Transverse colon (tissue), 4 donors: ENCODE results near the gene FILIP1L. TPM values are rescaled to one million over a fixed set of nuclear protein-coding genes. Genes with fewer than 3 reads are reported as not detected.
A peak's percentile ranks its signal among the peaks of the same experiment; 100 is the strongest.

ENCODE experiments used
- DNase-seq: peaks from one replicate; pipeline ENCODE4 v3.0.0-alpha.2; 2019
- H3K27ac ChIP-seq, 4 donors: fragments of 200-600 bp; sonication (generic); 2 replicates each; pipeline ENCODE4 v1.5.1; 2016 to 2018; ENCODE audit warnings: inconsistent platforms in 4 of 4
- H3K27me3 ChIP-seq: fragments of 200-600 bp; sonication (generic); 2 replicates; pipeline ENCODE4 v1.5.1; 2017; ENCODE audit warnings: inconsistent platforms
- H3K36me3 ChIP-seq, 4 donors: fragments of 200-600 bp; sonication (generic); 2 replicates each; pipeline ENCODE4 v1.5.1; 2017 to 2019; ENCODE audit warnings: inconsistent platforms in 4 of 4
- H3K4me1 ChIP-seq, 4 donors: fragments of 200-600 bp; sonication (generic); 2 replicates each; pipeline ENCODE4 v1.5.1; 2017 to 2020; ENCODE audit warnings: inconsistent platforms in 4 of 4
- H3K4me3 ChIP-seq, 4 donors: fragments of 200-600 bp; sonication (generic); 1 replicate in 1 of 4; 2 replicates in 3 of 4; pipeline versions ENCODE4 v1.5.1 to v1.6.1; 2017 to 2019; ENCODE audit warnings: inconsistent platforms in 4 of 4
- H3K9me3 ChIP-seq, 2 donors: fragments of 200-600 bp; sonication (generic); 2 replicates each; pipeline ENCODE4 v1.5.1; 2017 to 2019; ENCODE audit warnings: inconsistent platforms in 2 of 2
- CTCF ChIP-seq, 5 experiments: fragments of 200-600 bp in 3 of 5; fragments of 450-650 bp in 2 of 5; sonication (generic) in 3 of 5; IDR thresholded peaks; 1 replicate in 2 of 5; 2 replicates in 3 of 5; pipeline ENCODE4 v1.5.1; 2016 to 2017; ENCODE audit warnings: antibody characterized with exemption in 5 of 5, inconsistent platforms in 3 of 5, mild to moderate bottlenecking in 2 of 5, moderate library complexity in 1 of 5
- EP300 ChIP-seq: sonication (generic); formaldehyde crosslinking; IDR thresholded peaks from one replicate; pipeline ENCODE4 v1.6.1; 2017; ENCODE audit warnings: antibody characterized with exemption, low read depth
- POLR2A ChIP-seq: fragments of 450-650 bp; IDR thresholded peaks from one replicate; pipeline ENCODE4 v1.6.1; 2016; ENCODE audit warnings: antibody characterized with exemption, mild to moderate bottlenecking, moderate library complexity
- POLR2AphosphoS5 ChIP-seq, 3 donors: sonication (generic); formaldehyde crosslinking; IDR thresholded peaks; one replicate each; pipeline ENCODE4 v1.6.1; 2016; ENCODE audit warnings: antibody characterized with exemption in 3 of 3
- WGBS, 2 donors: methylation state at CpG; one replicate each; pipeline ENCODE4 v1.1.5; 2018; ENCODE audit warnings: low coverage in 1 of 2; 5-methylcytosine and 5-hydroxymethylcytosine counted together
- in situ Hi-C, 4 donors: fragments of 200-750 bp; cut with MboI; loops; one replicate each; pipeline versions ENCODE4 v1.15.0 to v1.15.1; 2017; ENCODE audit warnings: low sequenced_read_pairs in 3 of 4, low pct_ligation_motif_present in 1 of 4, low pct_unique_long_range_greater_than_20kb in 1 of 4
- intact Hi-C: fragments of 100-400 bp; cut with DNase I; formaldehyde crosslinking; loops from one replicate; pipeline ENCODE4 v1.15.1; 2023; ENCODE audit warnings: low total_unique reads
- total RNA-seq, 4 donors: library from RNA; depleted of rRNA; stranded (reverse); fragments of >200 nt; gene quantifications; one replicate each; pipeline ENCODE4 v1.1.0, GENCODE V29; 2016

FILIP1L gene
- total RNA-seq, 4 donors from 2014 or later = 12.3 to 38.2 (median 26.9) TPM

- in situ Hi-C loops (loop anchor here in 1 of 4 donors (25.0 kb wide), 1 partner anchor 197 kb away; no protein-coding TSS in a partner anchor), intact Hi-C loops (no loop called here)
- Histone ChIP-seq H3K4me3 (no peak overlapping the region), H3K27ac (peak overlapping the region; percentile 84 to 90 (median 88)), H3K36me3 (no peaks in the 10 kb centered on the region), H3K27me3 (no peaks in the 10 kb centered on the region), H3K9me3 (no peaks in the 10 kb centered on the region), H3K4me1 (peaks cover 4 to 56% (median 26%) of the 10 kb centered on the region in 4 donors)
- 78 to 84% methylated on average over 1 of the region's 1 CpG for WGBS, 2 donors
- DNase-seq = no peak
- TF ChIP-seq CTCF (IDR thresholded peaks at IDR 0.05) = no peak
- TF ChIP-seq POLR2A = no peak
- no peak for TF ChIP-seq POLR2AphosphoS5 (IDR thresholded peaks at IDR 0.05)
- no peak for TF ChIP-seq EP300
These were observed 249.0 kb downstream of the FILIP1L start for GRCh38 chr3:99865321-99865720.

- Histone ChIP-seq H3K27ac (peak overlapping the region; percentile 84 to 90 (median 88)), H3K9me3 (no peaks in the 10 kb centered on the region), H3K36me3 (no peaks in the 10 kb centered on the region), H3K27me3 (no peaks in the 10 kb centered on the region), H3K4me3 (no peak overlapping the region), H3K4me1 (peaks cover 8 to 57% (median 24%) of the 10 kb centered on the region in 4 donors)
- no peak for DNase-seq
- 94 to 96% methylated on average over 2 of the region's 2 CpGs for WGBS, 2 donors
- TF ChIP-seq POLR2AphosphoS5 (IDR thresholded peaks at IDR 0.05) (no peak), EP300 (no peak), CTCF (IDR thresholded peaks at IDR 0.05) (no peak), POLR2A (no peak)
- intact Hi-C loops (no loop called here), in situ Hi-C loops (loop anchor here in 1 of 4 donors (25.0 kb wide), 1 partner anchor 198 kb away; no protein-coding TSS in a partner anchor)
These were observed 250.0 kb downstream of the FILIP1L start for GRCh38 chr3:99864289-99864688.

- Histone ChIP-seq H3K4me1 (peaks cover 12 to 54% (median 21%) of the 10 kb centered on the region in 4 donors), H3K27ac (peak overlapping the region; percentile 72 to 90 (median 85)), H3K9me3 (no peaks in the 10 kb centered on the region), H3K27me3 (no peaks in the 10 kb centered on the region), H3K36me3 (no peaks in the 10 kb centered on the region), H3K4me3 (no peak overlapping the region)
- 59 to 60% methylated on average over 2 of the region's 2 CpGs for WGBS, 2 donors
- in situ Hi-C loops (loop anchor here in 1 of 4 donors (25.0 kb wide), 1 partner anchor 199 kb away; no protein-coding TSS in a partner anchor), intact Hi-C loops (no loop called here)
- no peak for DNase-seq
- TF ChIP-seq EP300 (no peak), POLR2A (no peak), CTCF (IDR thresholded peaks at IDR 0.05) (no peak), POLR2AphosphoS5 (IDR thresholded peaks at IDR 0.05) (no peak)
These were observed 250.7 kb downstream of the FILIP1L start for GRCh38 chr3:99863588-99863987.

- H3K9me3 ChIP-seq = no peaks in the 10 kb centered on the region
- TF ChIP-seq CTCF (IDR thresholded peaks at IDR 0.05) (no peak), EP300 (no peak), POLR2A (no peak), POLR2AphosphoS5 (IDR thresholded peaks at IDR 0.05) (no peak)
- in situ Hi-C loops = loop anchor here in 1 of 4 donors (25.0 kb wide), 1 partner anchor 199 kb away; no protein-coding TSS in a partner anchor
- no peak overlapping the region for H3K4me3 ChIP-seq
- 60 to 76% methylated on average over 1 to 6 of the region's 6 CpGs for WGBS, 2 donors
- H3K27ac ChIP-seq = peak overlapping the region; percentile 72 to 90 (median 85)
- intact Hi-C loops = no loop called here
- no peaks in the 10 kb centered on the region for H3K27me3 ChIP-seq
- peaks cover 12 to 53% (median 19%) of the 10 kb centered on the region in 4 donors for H3K4me1 ChIP-seq
- DNase-seq = no peak
- H3K36me3 ChIP-seq = no peaks in the 10 kb centered on the region
These were observed 251.3 kb downstream of the FILIP1L start for GRCh38 chr3:99863002-99863401.
